Fibroblast of lung (primary cell): Measurements from ENCODE around the gene PTPRA.

Source experiments
- EZH2 ChIP-seq: IDR thresholded peaks from 2 replicates; pipeline ENCODE4 v1.5.1; 2012; ENCODE audit warnings: low read length, control low read depth, mild to moderate bottlenecking; ENCODE audit errors: missing control alignments
- TF ChIP-seq, protein P1 (sequence below), 2 donors: IDR thresholded peaks in 1 of 2; conservative IDR thresholded peaks in 1 of 2; 1 replicate in 1 of 2; 2 replicates in 1 of 2; pipeline ENCODE4 v1.5.1; 2011 to 2012; ENCODE audit warnings: low read length in 2 of 2, control low read depth in 1 of 2, inconsistent platforms in 1 of 2, low read depth in 1 of 2, mild to moderate bottlenecking in 1 of 2

DNA sequence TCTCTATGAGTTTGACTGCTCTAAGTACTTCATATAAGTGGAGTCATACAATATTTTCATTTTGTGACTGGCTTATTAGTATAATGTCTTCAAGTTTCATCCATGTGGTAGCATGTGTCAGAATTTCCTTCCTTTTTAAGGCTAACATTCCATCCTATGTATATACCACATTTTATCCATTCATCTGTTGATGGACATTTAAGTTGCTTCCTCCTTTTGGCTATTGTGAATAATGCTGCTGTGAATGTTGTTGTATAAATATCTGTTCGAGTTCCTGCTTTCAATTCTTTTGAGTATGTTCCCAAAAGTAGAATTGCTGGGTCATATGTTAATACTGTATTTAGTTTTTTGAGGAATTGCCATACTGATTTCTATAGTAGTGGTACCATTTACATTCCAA lies 79.5 kb downstream of the PTPRA start:
- TF ChIP-seq, protein P1, sequence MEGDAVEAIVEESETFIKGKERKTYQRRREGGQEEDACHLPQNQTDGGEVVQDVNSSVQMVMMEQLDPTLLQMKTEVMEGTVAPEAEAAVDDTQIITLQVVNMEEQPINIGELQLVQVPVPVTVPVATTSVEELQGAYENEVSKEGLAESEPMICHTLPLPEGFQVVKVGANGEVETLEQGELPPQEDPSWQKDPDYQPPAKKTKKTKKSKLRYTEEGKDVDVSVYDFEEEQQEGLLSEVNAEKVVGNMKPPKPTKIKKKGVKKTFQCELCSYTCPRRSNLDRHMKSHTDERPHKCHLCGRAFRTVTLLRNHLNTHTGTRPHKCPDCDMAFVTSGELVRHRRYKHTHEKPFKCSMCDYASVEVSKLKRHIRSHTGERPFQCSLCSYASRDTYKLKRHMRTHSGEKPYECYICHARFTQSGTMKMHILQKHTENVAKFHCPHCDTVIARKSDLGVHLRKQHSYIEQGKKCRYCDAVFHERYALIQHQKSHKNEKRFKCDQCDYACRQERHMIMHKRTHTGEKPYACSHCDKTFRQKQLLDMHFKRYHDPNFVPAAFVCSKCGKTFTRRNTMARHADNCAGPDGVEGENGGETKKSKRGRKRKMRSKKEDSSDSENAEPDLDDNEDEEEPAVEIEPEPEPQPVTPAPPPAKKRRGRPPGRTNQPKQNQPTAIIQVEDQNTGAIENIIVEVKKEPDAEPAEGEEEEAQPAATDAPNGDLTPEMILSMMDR (conservative IDR thresholded peaks at IDR 0.05 in 1 of 2, IDR thresholded peaks at IDR 0.05 in 1 of 2; ENCODE audit: low read depth in 1 of 2, low read length in 2 of 2), result no peak
- TF ChIP-seq EZH2, result no peak
